CD14-positive monocyte (primary cell): ENCODE data around the gene KRTAP10-3. TPM values are rescaled to one million over a fixed set of nuclear protein-coding genes. Genes with fewer than 3 reads are reported as not detected.

ENCODE experiments used
- DNase-seq, 3 donors: peaks; one replicate each; pipeline ENCODE4 v3.0.0-alpha.2; 2011 to 2022
- H2AFZ ChIP-seq: 2 replicates; pipeline ENCODE4 v1.6.0; 2012; ENCODE audit warnings: mild to moderate bottlenecking, low read depth, low read length, inconsistent platforms; ENCODE audit not compliant: insufficient read depth, poor library complexity, severe bottlenecking
- H3K27ac ChIP-seq, 2 donors: 1 replicate in 1 of 2; 2 replicates in 1 of 2; pipeline ENCODE4 v1.5.1; 2012 to 2013; ENCODE audit warnings: low read length in 2 of 2, control low read depth in 1 of 2, inconsistent platforms in 1 of 2, low read depth in 1 of 2, mild to moderate bottlenecking in 1 of 2
- H3K27me3 ChIP-seq, 2 donors: one replicate each; pipeline versions ENCODE4 v1.6.0 to v1.6.1; 2011 to 2013; ENCODE audit warnings: low read length in 2 of 2; ENCODE audit not compliant: control insufficient read depth in 2 of 2, insufficient read depth in 2 of 2
- H3K36me3 ChIP-seq, 2 donors: replicated peaks in 1 of 2; 1 replicate in 1 of 2; 2 replicates in 1 of 2; pipeline versions ENCODE4 v1.5.1 to v1.6.1; 2012 to 2013; ENCODE audit warnings: low read length in 2 of 2, control low read depth in 1 of 2, inconsistent platforms in 1 of 2, mild to moderate bottlenecking in 1 of 2; ENCODE audit not compliant: insufficient read depth in 2 of 2, control insufficient read depth in 1 of 2
- H3K4me1 ChIP-seq, 2 donors: 1 replicate in 1 of 2; 2 replicates in 1 of 2; pipeline versions ENCODE4 v1.5.1 to v1.6.1; 2012 to 2013; ENCODE audit warnings: low read length in 2 of 2, control low read depth in 1 of 2, inconsistent platforms in 1 of 2, mild to moderate bottlenecking in 1 of 2, moderate library complexity in 1 of 2; ENCODE audit not compliant: insufficient read depth in 2 of 2, control insufficient read depth in 1 of 2
- H3K4me2 ChIP-seq: replicated peaks from 2 replicates; pipeline ENCODE3; 2012; ENCODE audit warnings: low read length, moderate library complexity, mild to moderate bottlenecking; ENCODE audit not compliant: poor library complexity, severe bottlenecking; ENCODE audit errors: extremely low read depth
- H3K4me3 ChIP-seq, 3 experiments: fragments of 200-600 bp in 1 of 3; sonication (generic) in 1 of 3; replicated peaks in 1 of 3; 1 replicate in 2 of 3; 2 replicates in 1 of 3; pipeline ENCODE4 v1.5.1; 2011 to 2013; ENCODE audit warnings: low read length in 3 of 3, mild to moderate bottlenecking in 3 of 3, control low read depth in 2 of 3, low read depth in 2 of 3, inconsistent platforms in 1 of 3, moderate library complexity in 1 of 3
- H3K79me2 ChIP-seq: 2 replicates; pipeline ENCODE4 v1.6.0; 2012; ENCODE audit warnings: mild to moderate bottlenecking, control low read depth, inconsistent platforms, low read length, moderate library complexity; ENCODE audit not compliant: insufficient read depth
- H3K9ac ChIP-seq: 2 replicates; pipeline ENCODE4 v1.6.0; 2017; ENCODE audit warnings: low read length, mild to moderate bottlenecking; ENCODE audit not compliant: insufficient read depth, poor library complexity, severe bottlenecking
- H3K9me3 ChIP-seq, 2 donors: replicated peaks in 1 of 2; 1 replicate in 1 of 2; 2 replicates in 1 of 2; pipeline versions ENCODE4 v1.5.1 to v1.6.1; 2012 to 2013; ENCODE audit warnings: low read length in 2 of 2, control low read depth in 1 of 2; ENCODE audit not compliant: control insufficient read depth in 1 of 2, insufficient read depth in 1 of 2
- H4K20me1 ChIP-seq: 2 replicates; pipeline ENCODE4 v1.6.0; 2012; ENCODE audit warnings: mild to moderate bottlenecking, low read length, control low read depth, moderate library complexity; ENCODE audit not compliant: insufficient read depth
- H3K27ac Mint-ChIP-seq, 7 donors: one replicate each; pipeline ENCODE4 v1.8.0; 2020; ENCODE audit warnings: mild to moderate bottlenecking in 7 of 7, mixed read lengths in 7 of 7, moderate library complexity in 6 of 7, inconsistent platforms in 2 of 7
- H3K27me3 Mint-ChIP-seq, 3 donors: one replicate each; pipeline ENCODE4 v1.8.0; 2021 to 2022; ENCODE audit warnings: low read depth in 3 of 3, mild to moderate bottlenecking in 3 of 3, mixed read lengths in 3 of 3, moderate library complexity in 3 of 3, inconsistent platforms in 1 of 3
- H3K36me3 Mint-ChIP-seq, 2 donors: one replicate each; pipeline ENCODE4 v1.8.0; 2020; ENCODE audit warnings: mixed read lengths in 2 of 2, inconsistent platforms in 1 of 2, mild to moderate bottlenecking in 1 of 2
- H3K4me1 Mint-ChIP-seq: one replicate; pipeline ENCODE4 v1.8.0; 2020; ENCODE audit warnings: mild to moderate bottlenecking, mixed read lengths
- H3K4me3 Mint-ChIP-seq, 2 donors: one replicate each; pipeline ENCODE4 v1.8.0; 2020; ENCODE audit warnings: mild to moderate bottlenecking in 2 of 2, mixed read lengths in 2 of 2, moderate library complexity in 1 of 2
- H3K9me3 Mint-ChIP-seq, 7 donors: one replicate each; pipeline ENCODE4 v1.8.0; 2020 to 2022; ENCODE audit warnings: mixed read lengths in 7 of 7, mild to moderate bottlenecking in 6 of 7, moderate library complexity in 6 of 7, inconsistent platforms in 2 of 7
- CTCF ChIP-seq: fragments of 200-600 bp; IDR thresholded peaks from one replicate; pipeline ENCODE4 v1.8.0; 2022; ENCODE audit warnings: antibody characterized with exemption, mild to moderate bottlenecking
- WGBS: methylation state at CpG from one replicate; pipeline ENCODE4 v1.1.5; 2013; ENCODE audit warnings: missing lambda C conversion rate; ENCODE audit not compliant: insufficient coverage; 5-methylcytosine and 5-hydroxymethylcytosine counted together
- intact Hi-C, 2 donors: fragments of 100-400 bp; cut with micrococcal nuclease; formaldehyde crosslinking; loops; one replicate each; pipeline versions ENCODE4 v1.15.0 to v1.15.1; 2023
- polyA plus RNA-seq, 3 donors: library from polyadenylated mRNA; depleted of rRNA in 1 of 3; unstranded in 2 of 3; stranded (reverse) in 1 of 3; fragments of 300-500 nt in 2 of 3; fragments of >200 nt in 1 of 3; fragmentation: Illumina TruSeq in 2 of 3; gene quantifications; 1 replicate in 2 of 3; 2 replicates in 1 of 3; pipeline ENCODE4 v1.2.3, GENCODE V29; 2012 to 2021

KRTAP10-3 gene
- polyA plus RNA-seq, 3 donors, result not detected

GRCh38 chr21:44533891-44534627 is 24.5 kb downstream of the KRTAP10-3 start:
- no peaks in the 10 kb centered on the region for H3K4me1 ChIP-seq
- Mint-ChIP-seq H3K4me3 (no peak overlapping the region), H3K27ac (no peak overlapping the region), H3K36me3 (no peaks in the 10 kb centered on the region), H3K27me3 (peaks cover 0 to 17% (median 13%) of the 10 kb centered on the region in 3 donors), H3K9me3 (peaks cover 0 to 4% (median 0%) of the 10 kb centered on the region in 7 donors), H3K4me1 (no peaks in the 10 kb centered on the region)
- H3K4me3 ChIP-seq, result no peak overlapping the region
- H3K79me2 ChIP-seq, result no peaks in the 10 kb centered on the region
- intact Hi-C loops, result no loop called here
- no peak overlapping the region for H2AFZ ChIP-seq
- DNase-seq, result no peak
- H3K27ac ChIP-seq, result no peak overlapping the region
- H3K9me3 ChIP-seq, result no peaks in the 10 kb centered on the region
- TF ChIP-seq CTCF, result no peak
- H4K20me1 ChIP-seq, result no peaks in the 10 kb centered on the region
- no peaks in the 10 kb centered on the region for H3K27me3 ChIP-seq
- H3K36me3 ChIP-seq, result no peaks in the 10 kb centered on the region
- H3K4me2 ChIP-seq, result no peak overlapping the region
- 96% methylated on average over 9 of the region's 21 CpGs for WGBS
- H3K9ac ChIP-seq, result no peak overlapping the region

GRCh38 chr21:44533121-44533890 is 25.3 kb downstream of the KRTAP10-3 start:
- Histone ChIP-seq H2AFZ (no peak overlapping the region), H3K4me1 (no peaks in the 10 kb centered on the region), H3K27ac (no peak overlapping the region), H4K20me1 (no peaks in the 10 kb centered on the region), H3K27me3 (no peaks in the 10 kb centered on the region), H3K36me3 (no peaks in the 10 kb centered on the region), H3K9me3 (no peaks in the 10 kb centered on the region), H3K4me3 (no peak overlapping the region), H3K4me2 (no peak overlapping the region), H3K9ac (no peak overlapping the region), H3K79me2 (no peaks in the 10 kb centered on the region)
- no peak overlapping the region for H3K4me3 Mint-ChIP-seq
- H3K27me3 Mint-ChIP-seq, result peaks cover 0 to 17% (median 13%) of the 10 kb centered on the region in 3 donors
- TF ChIP-seq CTCF, result no peak
- WGBS, result 95% methylated on average over 36 of the region's 37 CpGs
- intact Hi-C loops, result no loop called here
- H3K4me1 Mint-ChIP-seq, result no peaks in the 10 kb centered on the region
- H3K9me3 Mint-ChIP-seq, result peaks cover 0 to 4% (median 0%) of the 10 kb centered on the region in 7 donors
- H3K36me3 Mint-ChIP-seq, result no peaks in the 10 kb centered on the region
- no peak for DNase-seq
- no peak overlapping the region for H3K27ac Mint-ChIP-seq
